ENCODE results near the gene TAF15.

- TF ChIP-seq, protein P1, sequence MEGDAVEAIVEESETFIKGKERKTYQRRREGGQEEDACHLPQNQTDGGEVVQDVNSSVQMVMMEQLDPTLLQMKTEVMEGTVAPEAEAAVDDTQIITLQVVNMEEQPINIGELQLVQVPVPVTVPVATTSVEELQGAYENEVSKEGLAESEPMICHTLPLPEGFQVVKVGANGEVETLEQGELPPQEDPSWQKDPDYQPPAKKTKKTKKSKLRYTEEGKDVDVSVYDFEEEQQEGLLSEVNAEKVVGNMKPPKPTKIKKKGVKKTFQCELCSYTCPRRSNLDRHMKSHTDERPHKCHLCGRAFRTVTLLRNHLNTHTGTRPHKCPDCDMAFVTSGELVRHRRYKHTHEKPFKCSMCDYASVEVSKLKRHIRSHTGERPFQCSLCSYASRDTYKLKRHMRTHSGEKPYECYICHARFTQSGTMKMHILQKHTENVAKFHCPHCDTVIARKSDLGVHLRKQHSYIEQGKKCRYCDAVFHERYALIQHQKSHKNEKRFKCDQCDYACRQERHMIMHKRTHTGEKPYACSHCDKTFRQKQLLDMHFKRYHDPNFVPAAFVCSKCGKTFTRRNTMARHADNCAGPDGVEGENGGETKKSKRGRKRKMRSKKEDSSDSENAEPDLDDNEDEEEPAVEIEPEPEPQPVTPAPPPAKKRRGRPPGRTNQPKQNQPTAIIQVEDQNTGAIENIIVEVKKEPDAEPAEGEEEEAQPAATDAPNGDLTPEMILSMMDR (IDR thresholded peaks at IDR 0.05): no peak
- no peak for TF ChIP-seq POLR2A (IDR thresholded peaks at IDR 0.05)
Measured at GRCh38 chr17:35778641-35779196, 30.6 kb upstream of the TAF15 start.

Data from right lobe of liver (tissue), 4 donors.